IMR-90 (cell line): Measurements from ENCODE around the gene SNX6. TPM values are rescaled to one million over a fixed set of nuclear protein-coding genes. Genes with fewer than 3 reads are reported as not detected.
"Not testable (repeated sequence)": the region's sequence is repeated elsewhere in the genome, so short reads cannot be mapped to it uniquely, and the experiment has no call there.

Experiments used
- ATAC-seq: fragments of 200-7000 bp; cut with Tn5 transposase; 2 replicates; pipeline ENCODE4 v1.9.1; 2020; ENCODE audit warnings: low read depth, mild to moderate bottlenecking, moderate library complexity
- BruUV-seq: library from RNA; stranded (reverse); fragments of 400-500 nt; replicated peaks from 2 replicates; lab custom pipeline; 2021; lab: Mats Ljungman, UMichigan
- CTCF ChIA-PET: fragments of 300-600 bp; formaldehyde crosslinking; extraction: SDS; loops from one replicate; lab custom pipeline; 2021; ENCODE audit warnings: antibody characterized with exemption; lab: Yijun Ruan, JAX
- POLR2A ChIA-PET: fragments of 300-600 bp; sonication (Branson Sonifier 250); formaldehyde crosslinking; loops from one replicate; lab custom pipeline; 2022; ENCODE audit warnings: antibody characterized with exemption; ENCODE audit not compliant: unreplicated experiment; lab: Charles Lee
- DNase-seq: peaks from one replicate; pipeline ENCODE4 v3.0.0; 2013
- H2AFZ ChIP-seq: replicated peaks from 2 replicates; pipeline ENCODE3; 2013; ENCODE audit warnings: low read length, mild to moderate bottlenecking; ENCODE audit not compliant: poor library complexity
- H2AK5ac ChIP-seq: 2 replicates; pipeline ENCODE4 v1.6.1; 2013; ENCODE audit warnings: low read depth, low read length, inconsistent platforms
- H2AK9ac ChIP-seq: replicated peaks from 2 replicates; pipeline ENCODE3; 2013; ENCODE audit warnings: mild to moderate bottlenecking, low read depth, low read length, moderate library complexity; ENCODE audit not compliant: poor library complexity
- H2BK120ac ChIP-seq: 2 replicates; pipeline ENCODE4 v1.6.1; 2013; ENCODE audit warnings: low read depth, low read length, inconsistent platforms
- H2BK15ac ChIP-seq: 3 replicates; pipeline ENCODE4 v1.6.1; 2013; ENCODE audit warnings: low read depth, low read length, inconsistent platforms
- H2BK20ac ChIP-seq: 2 replicates; pipeline ENCODE4 v1.6.1; 2013; ENCODE audit warnings: low read depth, mild to moderate bottlenecking, inconsistent platforms, low read length, moderate library complexity
- H2BK5ac ChIP-seq: 2 replicates; pipeline ENCODE4 v1.6.1; 2013; ENCODE audit warnings: mild to moderate bottlenecking, low read depth, low read length, inconsistent platforms; ENCODE audit not compliant: poor library complexity, severe bottlenecking
- H3K14ac ChIP-seq: replicated peaks from 2 replicates; pipeline ENCODE4 v1.6.1; 2013; ENCODE audit warnings: low read depth, low read length, inconsistent platforms
- H3K18ac ChIP-seq: 2 replicates; pipeline ENCODE4 v1.6.1; 2013; ENCODE audit warnings: low read depth, low read length, control low read depth
- H3K23ac ChIP-seq: 2 replicates; pipeline ENCODE4 v1.6.1; 2013; ENCODE audit warnings: low read depth, low read length, inconsistent platforms
- H3K27ac ChIP-seq: 2 replicates; pipeline ENCODE4 v1.5.1; 2013; ENCODE audit warnings: mild to moderate bottlenecking, control low read depth, low read length; ENCODE audit not compliant: insufficient read depth
- H3K27me3 ChIP-seq: 2 replicates; pipeline ENCODE4 v1.6.1; 2013; ENCODE audit warnings: low read length; ENCODE audit not compliant: control insufficient read depth, insufficient read depth
- H3K36me3 ChIP-seq: 2 replicates; pipeline ENCODE4 v1.6.1; 2013; ENCODE audit warnings: low read length, mixed read lengths; ENCODE audit not compliant: control insufficient read depth, insufficient read depth
- H3K4ac ChIP-seq: 2 replicates; pipeline ENCODE4 v1.6.1; 2013; ENCODE audit warnings: low read depth, low read length, inconsistent platforms
- H3K4me1 ChIP-seq: 2 replicates; pipeline ENCODE4 v1.6.1; 2013; ENCODE audit warnings: low read length, mixed read lengths; ENCODE audit not compliant: control insufficient read depth, insufficient read depth
- H3K4me2 ChIP-seq: 2 replicates; pipeline ENCODE4 v1.6.1; 2013; ENCODE audit warnings: low read depth, mild to moderate bottlenecking, control low read depth, low read length, moderate library complexity
- H3K4me3 ChIP-seq: 2 replicates; pipeline ENCODE4 v1.5.1; 2013; ENCODE audit warnings: low read depth, mild to moderate bottlenecking, control low read depth, low read length, moderate library complexity; ENCODE audit not compliant: insufficient read depth
- H3K56ac ChIP-seq: 2 replicates; pipeline ENCODE4 v1.6.1; 2013; ENCODE audit warnings: low read length, inconsistent platforms; ENCODE audit not compliant: insufficient read depth; ENCODE audit errors: extremely low read depth
- H3K79me1 ChIP-seq, 2 experiments: 2 replicates each; pipeline ENCODE4 v1.6.1; 2013; ENCODE audit warnings: low read length in 2 of 2, inconsistent platforms in 1 of 2, low read depth in 1 of 2
- H3K9ac ChIP-seq: 2 replicates; pipeline ENCODE4 v1.6.1; 2013; ENCODE audit warnings: low read depth, low read length, control low read depth
- H3K9me1 ChIP-seq: 2 replicates; pipeline ENCODE4 v1.6.1; 2013; ENCODE audit warnings: low read length, inconsistent platforms; ENCODE audit not compliant: insufficient read depth
- H3K9me3 ChIP-seq: 2 replicates; pipeline ENCODE4 v1.6.1; 2013; ENCODE audit warnings: low read length; ENCODE audit not compliant: control insufficient read depth, insufficient read depth
- H4K20me1 ChIP-seq: 2 replicates; pipeline ENCODE4 v1.6.1; 2013; ENCODE audit warnings: low read length, inconsistent platforms; ENCODE audit not compliant: insufficient read depth
- H4K5ac ChIP-seq: 2 replicates; pipeline ENCODE4 v1.6.1; 2013; ENCODE audit warnings: mild to moderate bottlenecking, low read depth, low read length, control low read depth
- H4K8ac ChIP-seq, 2 experiments: 2 replicates each; pipeline ENCODE4 v1.6.1; 2013; ENCODE audit warnings: low read depth in 2 of 2, low read length in 2 of 2, control low read depth in 1 of 2, inconsistent platforms in 1 of 2
- H4K91ac ChIP-seq: 2 replicates; pipeline ENCODE4 v1.6.1; 2013; ENCODE audit warnings: low read depth, low read length, inconsistent platforms; ENCODE audit not compliant: insufficient read depth
- WGBS, 2 experiments: methylation state at CpG; one replicate each; pipeline versions ENCODE4 v1.1.5 to v1.1.7; 2013; ENCODE audit warnings: missing lambda C conversion rate in 2 of 2; ENCODE audit not compliant: insufficient read length in 1 of 2; ENCODE audit errors: extremely low coverage in 2 of 2; 5-methylcytosine and 5-hydroxymethylcytosine counted together
- dilution Hi-C: fragments of 300-500 bp; cut with HindIII; formaldehyde crosslinking; loops from one replicate; pipeline ENCODE4 v1.14.3; 2018; ENCODE audit warnings: low sequenced_read_pairs; ENCODE audit not compliant: unreplicated experiment
- in situ Hi-C: fragments of 300-500 bp; cut with MboI; formaldehyde crosslinking; loops from 3 replicates; pipeline ENCODE4 v1.14.3; 2019; ENCODE audit warnings: low sequenced_read_pairs, inconsistent platforms, mixed read lengths
- intact Hi-C: fragments of 100-400 bp; cut with micrococcal nuclease; formaldehyde crosslinking; loops from 2 replicates; pipeline ENCODE4 v1.10.0; 2022
- polyA plus RNA-seq, 3 experiments: library from polyadenylated mRNA; depleted of rRNA; stranded (reverse); fragments of >200 nt; gene quantifications; 2 replicates each; pipeline ENCODE4 v1.2.3, GENCODE V29; 2012; ENCODE audit warnings: low replicate concordance in 1 of 3
- total RNA-seq: library from RNA; depleted of rRNA; stranded (reverse); fragments of >200 nt; gene quantifications from 2 replicates; pipeline ENCODE4 v1.2.3, GENCODE V29; 2012

The SNX6 gene
- total and polyA plus RNA-seq, 2 of the 4 experiments (the other 2 are of a cell fraction), result 116 to 127 TPM

- ATAC-seq, DNase-seq, H3K27me3 ChIP-seq, H3K9me1 ChIP-seq, H3K4me3 ChIP-seq, H3K4me2 ChIP-seq, H2AFZ ChIP-seq, H3K79me1 ChIP-seq, H3K9me3 ChIP-seq, H3K36me3 ChIP-seq, intact Hi-C loops, H3K9ac ChIP-seq, H4K20me1 ChIP-seq, POLR2A ChIA-PET, dilution Hi-C loops: not testable (repeated sequence)
- peak overlapping the region; percentile 98 for H2BK120ac ChIP-seq
- H3K4me1 ChIP-seq, result peaks cover 10% of the 10 kb centered on the region
- peak overlapping the region; percentile 95 for H3K4ac ChIP-seq
- BruUV-seq, result TSS peak; percentile 45
- H2AK5ac ChIP-seq, result peak overlapping the region; percentile 91
- in situ Hi-C loops, result loop anchor here (25.0 kb wide), 1 partner anchor 762 kb away; the partner anchor contains the start of gene NFKBIA
- H4K91ac ChIP-seq, result peak overlapping the region; percentile 95
- H2AK9ac ChIP-seq, result peak overlapping the region; percentile 77
- H3K14ac ChIP-seq, result peak overlapping the region; percentile 93
- H3K27ac ChIP-seq, result peak overlapping the region; percentile 95
- peak overlapping the region; percentile 90 for H3K18ac ChIP-seq
- peak overlapping the region; percentile 100 for H2BK20ac ChIP-seq
- peak overlapping the region; percentile 90 for H2BK5ac ChIP-seq
- H4K8ac ChIP-seq, result peak overlapping the region; percentile 11 to 88
- H2BK15ac ChIP-seq, result peak overlapping the region; percentile 89; the same call in 1 of the 3 replicates
- peak overlapping the region; percentile 91; the same call in 1 of the 2 replicates for H3K23ac ChIP-seq
- H4K5ac ChIP-seq, result peak overlapping the region; percentile 80
- H3K56ac ChIP-seq, result peak overlapping the region; percentile 62
- CTCF ChIA-PET, result interaction anchor here (0.6 to 1.2 kb wide), 2 partner anchors 23 to 44 kb away, joined by 3 to 4 read pairs; no protein-coding TSS in a partner anchor
- WGBS, 2 experiments, result no CpG with 5 or more reads among the region's 2 CpGs
These were observed 20.1 kb upstream of the SNX6 start for GRCh38 chr14:34650006-34650405.
